ENCODE data around the gene VCP.
A peak's percentile ranks its signal among the peaks of the same experiment; 100 is the strongest.

VCP gene

GRCh38 chr9:35042891-35043545 is 29.4 kb downstream of the VCP start:
- H2AFZ ChIP-seq (ENCODE audit: low read length, unreplicated experiment) = no peak overlapping the region
- H3K4me3 ChIP-seq (ENCODE audit: low read depth, low read length) = no peak overlapping the region
- H3K27ac ChIP-seq (ENCODE audit: low read depth, low read length) = no peak overlapping the region
- no peaks in the 10 kb centered on the region for H3K27me3 ChIP-seq (ENCODE audit: insufficient read depth, low read length)
- no peaks in the 10 kb centered on the region for H3K79me2 ChIP-seq (ENCODE audit: control insufficient read depth, insufficient read depth, low read length, unreplicated experiment)
- H3K36me3 ChIP-seq (ENCODE audit: insufficient read depth, low read length) = peaks cover 2% of the 10 kb centered on the region; the same call in 1 of the 2 replicates
- H3K4me1 ChIP-seq (ENCODE audit: control insufficient read depth, insufficient read depth, low read length, unreplicated experiment) = peaks cover 8% of the 10 kb centered on the region

GRCh38 chr9:35042081-35042604 is 30.3 kb downstream of the VCP start:
- H3K27me3 ChIP-seq (ENCODE audit: insufficient read depth, low read length) = no peaks in the 10 kb centered on the region
- no peak overlapping the region for H3K4me3 ChIP-seq (ENCODE audit: low read depth, low read length)
- no peaks in the 10 kb centered on the region for H3K79me2 ChIP-seq (ENCODE audit: control insufficient read depth, insufficient read depth, low read length, unreplicated experiment)
- no peak overlapping the region for H3K27ac ChIP-seq (ENCODE audit: low read depth, low read length)
- H2AFZ ChIP-seq (ENCODE audit: low read length, unreplicated experiment) = no peak overlapping the region
- H3K36me3 ChIP-seq (ENCODE audit: insufficient read depth, low read length) = peaks cover 3% of the 10 kb centered on the region; the same call in 1 of the 2 replicates
- H3K4me1 ChIP-seq (ENCODE audit: control insufficient read depth, insufficient read depth, low read length, unreplicated experiment) = peaks cover 8% of the 10 kb centered on the region

- peaks cover 9% of the 10 kb centered on the region for H3K36me3 ChIP-seq (ENCODE audit: insufficient read depth, low read length)
- H3K4me1 ChIP-seq (ENCODE audit: control insufficient read depth, insufficient read depth, low read length, unreplicated experiment) = peaks cover 10% of the 10 kb centered on the region
- H3K27ac ChIP-seq (ENCODE audit: low read depth, low read length) = peak overlapping the region; percentile 45
- H3K79me2 ChIP-seq (ENCODE audit: control insufficient read depth, insufficient read depth, low read length, unreplicated experiment) = no peaks in the 10 kb centered on the region
- peak overlapping the region; percentile 88 for H2AFZ ChIP-seq (ENCODE audit: low read length, unreplicated experiment)
- peak overlapping the region; percentile 75 for H3K4me3 ChIP-seq (ENCODE audit: low read depth, low read length)
- H3K27me3 ChIP-seq (ENCODE audit: insufficient read depth, low read length) = no peaks in the 10 kb centered on the region
Measured at GRCh38 chr9:35035851-35036701, 36.3 kb downstream of the VCP start.

- Histone ChIP-seq H3K79me2 (ENCODE audit: control insufficient read depth, insufficient read depth, low read length, unreplicated experiment) (no peaks in the 10 kb centered on the region), H3K4me1 (ENCODE audit: control insufficient read depth, insufficient read depth, low read length, unreplicated experiment) (peaks cover 10% of the 10 kb centered on the region), H3K27ac (ENCODE audit: low read depth, low read length) (no peak overlapping the region), H3K27me3 (ENCODE audit: insufficient read depth, low read length) (no peaks in the 10 kb centered on the region), H3K36me3 (ENCODE audit: insufficient read depth, low read length) (peaks cover 9% of the 10 kb centered on the region), H3K4me3 (ENCODE audit: low read depth, low read length) (no peak overlapping the region), H2AFZ (ENCODE audit: low read length, unreplicated experiment) (no peak overlapping the region)
Measured at GRCh38 chr9:35033101-35033500, 39.3 kb downstream of the VCP start.

- Histone ChIP-seq H3K27ac (ENCODE audit: low read depth, low read length) (no peak overlapping the region), H3K4me1 (ENCODE audit: control insufficient read depth, insufficient read depth, low read length, unreplicated experiment) (peaks cover 30% of the 10 kb centered on the region), H3K4me3 (ENCODE audit: low read depth, low read length) (no peak overlapping the region), H3K36me3 (ENCODE audit: insufficient read depth, low read length) (peaks cover 7% of the 10 kb centered on the region), H3K79me2 (ENCODE audit: control insufficient read depth, insufficient read depth, low read length, unreplicated experiment) (no peaks in the 10 kb centered on the region), H2AFZ (ENCODE audit: low read length, unreplicated experiment) (no peak overlapping the region), H3K27me3 (ENCODE audit: insufficient read depth, low read length) (no peaks in the 10 kb centered on the region)
Measured at GRCh38 chr9:35029852-35030251, 42.6 kb downstream of the VCP start.

GRCh38 chr9:35029241-35029640 is 43.2 kb downstream of the VCP start:
- peaks cover 7% of the 10 kb centered on the region for H3K36me3 ChIP-seq (ENCODE audit: insufficient read depth, low read length)
- H3K27me3 ChIP-seq (ENCODE audit: insufficient read depth, low read length) = no peaks in the 10 kb centered on the region
- peaks cover 30% of the 10 kb centered on the region for H3K4me1 ChIP-seq (ENCODE audit: control insufficient read depth, insufficient read depth, low read length, unreplicated experiment)
- no peaks in the 10 kb centered on the region for H3K79me2 ChIP-seq (ENCODE audit: control insufficient read depth, insufficient read depth, low read length, unreplicated experiment)
- no peak overlapping the region for H3K27ac ChIP-seq (ENCODE audit: low read depth, low read length)
- H3K4me3 ChIP-seq (ENCODE audit: low read depth, low read length) = no peak overlapping the region
- no peak overlapping the region for H2AFZ ChIP-seq (ENCODE audit: low read length, unreplicated experiment)

- Histone ChIP-seq H3K4me1 (ENCODE audit: control insufficient read depth, insufficient read depth, low read length, unreplicated experiment) (peaks cover 30% of the 10 kb centered on the region), H3K27me3 (ENCODE audit: insufficient read depth, low read length) (no peaks in the 10 kb centered on the region), H3K36me3 (ENCODE audit: insufficient read depth, low read length) (peaks cover 7% of the 10 kb centered on the region), H3K27ac (ENCODE audit: low read depth, low read length) (no peak overlapping the region), H3K4me3 (ENCODE audit: low read depth, low read length) (no peak overlapping the region), H3K79me2 (ENCODE audit: control insufficient read depth, insufficient read depth, low read length, unreplicated experiment) (no peaks in the 10 kb centered on the region), H2AFZ (ENCODE audit: low read length, unreplicated experiment) (no peak overlapping the region)
Measured at GRCh38 chr9:35028341-35028740, 44.1 kb downstream of the VCP start.

- Histone ChIP-seq H3K4me3 (ENCODE audit: low read depth, low read length) (no peak overlapping the region), H2AFZ (ENCODE audit: low read length, unreplicated experiment) (no peak overlapping the region)
Measured at GRCh38 chr9:35027860-35028259, 44.6 kb downstream of the VCP start.

GRCh38 chr9:35027374-35027773 is 45.1 kb downstream of the VCP start:
- H3K79me2 ChIP-seq (ENCODE audit: control insufficient read depth, insufficient read depth, low read length, unreplicated experiment) = no peaks in the 10 kb centered on the region
- peak overlapping the region; percentile 52; the same call in 1 of the 2 replicates for H3K27ac ChIP-seq (ENCODE audit: low read depth, low read length)
- peaks cover 30% of the 10 kb centered on the region for H3K4me1 ChIP-seq (ENCODE audit: control insufficient read depth, insufficient read depth, low read length, unreplicated experiment)
- H3K4me3 ChIP-seq (ENCODE audit: low read depth, low read length) = peak overlapping the region; percentile 25; the same call in 1 of the 2 replicates
- peaks cover 7% of the 10 kb centered on the region for H3K36me3 ChIP-seq (ENCODE audit: insufficient read depth, low read length)
- H2AFZ ChIP-seq (ENCODE audit: low read length, unreplicated experiment) = peak overlapping the region; percentile 10
- no peaks in the 10 kb centered on the region for H3K27me3 ChIP-seq (ENCODE audit: insufficient read depth, low read length)

More at GRCh38 chr9:35027860-35028259, 44.6 kb downstream of the VCP start:
- peaks cover 7% of the 10 kb centered on the region for H3K36me3 ChIP-seq (ENCODE audit: insufficient read depth, low read length)
- H3K4me1 ChIP-seq (ENCODE audit: control insufficient read depth, insufficient read depth, low read length, unreplicated experiment) = peaks cover 30% of the 10 kb centered on the region
- peak overlapping the region; percentile 9; the same call in 1 of the 2 replicates for H3K27ac ChIP-seq (ENCODE audit: low read depth, low read length)
- no peaks in the 10 kb centered on the region for H3K79me2 ChIP-seq (ENCODE audit: control insufficient read depth, insufficient read depth, low read length, unreplicated experiment)
- no peaks in the 10 kb centered on the region for H3K27me3 ChIP-seq (ENCODE audit: insufficient read depth, low read length)

GRCh38 chr9:35026671-35027070 is 45.8 kb downstream of the VCP start:
- H3K27ac ChIP-seq (ENCODE audit: low read depth, low read length) = peak overlapping the region; percentile 52; the same call in 1 of the 2 replicates
- H3K4me1 ChIP-seq (ENCODE audit: control insufficient read depth, insufficient read depth, low read length, unreplicated experiment) = peaks cover 30% of the 10 kb centered on the region
- no peaks in the 10 kb centered on the region for H3K79me2 ChIP-seq (ENCODE audit: control insufficient read depth, insufficient read depth, low read length, unreplicated experiment)
- peaks cover 7% of the 10 kb centered on the region; the same call in 1 of the 2 replicates for H3K36me3 ChIP-seq (ENCODE audit: insufficient read depth, low read length)
- no peak overlapping the region for H2AFZ ChIP-seq (ENCODE audit: low read length, unreplicated experiment)
- H3K27me3 ChIP-seq (ENCODE audit: insufficient read depth, low read length) = no peaks in the 10 kb centered on the region
- peak overlapping the region; percentile 7; the same call in 1 of the 2 replicates for H3K4me3 ChIP-seq (ENCODE audit: low read depth, low read length)
